Osteoblast (primary cell): ENCODE results near the gene BCL2A1. TPM values are rescaled to one million over a fixed set of nuclear protein-coding genes. Genes with fewer than 3 reads are reported as not detected.
A peak's percentile ranks its signal among the peaks of the same experiment; 100 is the strongest.

ENCODE experiments used
- DNase-seq: peaks from one replicate; pipeline ENCODE4 v3.0.0; 2011; ENCODE audit warnings: low spot score, mixed read lengths; ENCODE audit not compliant: insufficient read length; ENCODE audit errors: missing footprints
- H2AFZ ChIP-seq: 2 replicates; pipeline ENCODE4 v1.6.0; 2011; ENCODE audit warnings: mild to moderate bottlenecking, low read length
- H3K27ac ChIP-seq: 2 replicates; pipeline ENCODE4 v1.5.1; 2011; ENCODE audit warnings: mild to moderate bottlenecking, low read depth, low read length, moderate library complexity
- H3K27me3 ChIP-seq: 2 replicates; pipeline ENCODE4 v1.6.0; 2012; ENCODE audit warnings: mild to moderate bottlenecking, control low read depth, inconsistent platforms, low read length, moderate library complexity; ENCODE audit not compliant: insufficient read depth
- H3K36me3 ChIP-seq: 2 replicates; pipeline ENCODE4 v1.5.1; 2011; ENCODE audit warnings: mild to moderate bottlenecking, low read length, control low read depth, moderate library complexity; ENCODE audit not compliant: insufficient read depth
- H3K4me1 ChIP-seq: 2 replicates; pipeline ENCODE4 v1.5.1; 2011; ENCODE audit warnings: mild to moderate bottlenecking, low read length, control low read depth, moderate library complexity; ENCODE audit not compliant: insufficient read depth
- H3K4me2 ChIP-seq: 2 replicates; pipeline ENCODE4 v1.6.0; 2011; ENCODE audit warnings: mild to moderate bottlenecking, low read length; ENCODE audit not compliant: insufficient read depth
- H3K4me3 ChIP-seq: fragments of 200-600 bp; sonication (generic); 3 replicates; pipeline ENCODE4 v1.5.1; 2012; ENCODE audit warnings: mild to moderate bottlenecking, low read length, inconsistent platforms; ENCODE audit not compliant: insufficient read depth
- H3K79me2 ChIP-seq: 2 replicates; pipeline ENCODE4 v1.6.0; 2012; ENCODE audit warnings: mild to moderate bottlenecking, low read length, control low read depth, inconsistent platforms; ENCODE audit not compliant: insufficient read depth
- H3K9me3 ChIP-seq: 2 replicates; pipeline ENCODE4 v1.5.1; 2011; ENCODE audit warnings: low read depth, low read length, control low read depth
- H4K20me1 ChIP-seq: 2 replicates; pipeline ENCODE4 v1.6.0; 2012; ENCODE audit warnings: mild to moderate bottlenecking, low read length, control low read depth; ENCODE audit not compliant: insufficient read depth
- CTCF ChIP-seq: IDR thresholded peaks from 2 replicates; pipeline ENCODE4 v1.5.1; 2011; ENCODE audit warnings: mild to moderate bottlenecking, low read depth, low read length, moderate library complexity; ENCODE audit errors: extremely low read depth
- total RNA-seq: library from RNA; depleted of rRNA; stranded (reverse); fragments of >200 nt; gene quantifications from 2 replicates; pipeline ENCODE4 v1.2.3, GENCODE V29; 2012

BCL2A1 gene
- total RNA-seq, 1 donor = not detected

- peak overlapping the region; percentile 21 for H3K4me2 ChIP-seq
- peak; percentile 86 for DNase-seq
- no peak for TF ChIP-seq CTCF
- H3K27me3 ChIP-seq = no peaks in the 10 kb centered on the region
- no peaks in the 10 kb centered on the region for H3K79me2 ChIP-seq
- no peaks in the 10 kb centered on the region for H4K20me1 ChIP-seq
- H3K9me3 ChIP-seq = no peaks in the 10 kb centered on the region
- peak overlapping the region; percentile 73 for H2AFZ ChIP-seq
- H3K27ac ChIP-seq = peak overlapping the region; percentile 76
- H3K36me3 ChIP-seq = no peaks in the 10 kb centered on the region
- H3K4me1 ChIP-seq = peaks cover 20% of the 10 kb centered on the region
- H3K4me3 ChIP-seq = peak overlapping the region; percentile 3
Observed at GRCh38 chr15:79978655-79979514, 7.9 kb upstream of the BCL2A1 start.

DNA sequence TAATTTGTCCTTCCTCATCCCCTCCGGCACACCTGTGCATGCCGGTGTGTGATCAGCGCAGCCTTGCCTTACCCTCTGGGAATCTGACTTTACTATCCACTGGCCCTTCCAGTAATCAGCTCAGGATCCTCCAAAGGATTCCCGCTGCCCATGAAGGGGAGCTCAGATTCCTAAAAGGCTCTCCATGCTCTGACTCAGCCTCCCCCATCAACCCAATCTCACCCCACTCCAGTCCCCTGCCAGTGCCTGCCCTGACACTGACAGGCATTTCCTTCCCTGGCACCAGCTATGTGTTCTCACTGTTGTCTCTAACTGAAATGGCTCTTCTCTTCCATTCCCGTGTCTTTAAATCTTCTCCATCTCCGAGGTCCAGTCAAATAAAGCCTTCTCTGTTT is 7.3 kb upstream of the BCL2A1 start:
- TF ChIP-seq CTCF = no peak
- Histone ChIP-seq H2AFZ (peak overlapping the region; percentile 73), H3K4me1 (peaks cover 20% of the 10 kb centered on the region), H3K4me3 (peak overlapping the region; percentile 3), H3K36me3 (no peaks in the 10 kb centered on the region), H3K9me3 (no peaks in the 10 kb centered on the region), H4K20me1 (no peaks in the 10 kb centered on the region), H3K4me2 (peak overlapping the region; percentile 21), H3K79me2 (no peaks in the 10 kb centered on the region), H3K27ac (peak overlapping the region; percentile 76), H3K27me3 (no peaks in the 10 kb centered on the region)
- DNase-seq = peak; percentile 66

GRCh38 chr15:79977431-79978054 is 6.5 kb upstream of the BCL2A1 start:
- no peaks in the 10 kb centered on the region for H3K36me3 ChIP-seq
- no peak overlapping the region for H3K4me3 ChIP-seq
- no peak for TF ChIP-seq CTCF
- no peak for DNase-seq
- peak overlapping the region; percentile 73 for H2AFZ ChIP-seq
- H3K27ac ChIP-seq = peak overlapping the region; percentile 76
- no peaks in the 10 kb centered on the region for H3K9me3 ChIP-seq
- peaks cover 20% of the 10 kb centered on the region for H3K4me1 ChIP-seq
- no peaks in the 10 kb centered on the region for H3K27me3 ChIP-seq
- H3K79me2 ChIP-seq = no peaks in the 10 kb centered on the region
- no peaks in the 10 kb centered on the region for H4K20me1 ChIP-seq
- peak overlapping the region; percentile 21 for H3K4me2 ChIP-seq

- H3K4me2 ChIP-seq = no peak overlapping the region
- H3K36me3 ChIP-seq = no peaks in the 10 kb centered on the region
- no peaks in the 10 kb centered on the region for H4K20me1 ChIP-seq
- DNase-seq = no peak
- no peaks in the 10 kb centered on the region for H3K9me3 ChIP-seq
- no peak overlapping the region for H3K27ac ChIP-seq
- peaks cover 25% of the 10 kb centered on the region for H3K4me1 ChIP-seq
- no peak overlapping the region for H2AFZ ChIP-seq
- no peaks in the 10 kb centered on the region for H3K79me2 ChIP-seq
- no peak overlapping the region for H3K4me3 ChIP-seq
- no peaks in the 10 kb centered on the region for H3K27me3 ChIP-seq
- no peak for TF ChIP-seq CTCF
Observed at GRCh38 chr15:79973456-79974195, 2.6 kb upstream of the BCL2A1 start.
